Activated CD4-positive, alpha-beta T cell treated with anti-CD3 and anti-CD28 coated beads, Interleukin-2, amount 50 U/mL, for 1 hour (primary cell): ENCODE results near the gene TRIM7.
"Not testable (repeated sequence)": the region's sequence is repeated elsewhere in the genome, so short reads cannot be mapped to it uniquely, and the experiment has no call there.

ENCODE experiments used
- DNase-seq: peaks from one replicate; pipeline ENCODE4 v3.0.0-alpha.2; 2020

Gene TRIM7

GRCh38 chr5:181190711-181191525, 14.1 kb downstream of the TRIM7 start:
- DNase-seq, result peak; percentile 38

- no peak for DNase-seq
Observed at GRCh38 chr5:181189962-181190710, 14.9 kb downstream of the TRIM7 start.

- DNase-seq, result peak; percentile 56
Observed at GRCh38 chr5:181189363-181189961, 15.5 kb downstream of the TRIM7 start.

GRCh38 chr5:181188700-181189362, 16.2 kb downstream of the TRIM7 start:
- DNase-seq, result peak; percentile 74

DNA sequence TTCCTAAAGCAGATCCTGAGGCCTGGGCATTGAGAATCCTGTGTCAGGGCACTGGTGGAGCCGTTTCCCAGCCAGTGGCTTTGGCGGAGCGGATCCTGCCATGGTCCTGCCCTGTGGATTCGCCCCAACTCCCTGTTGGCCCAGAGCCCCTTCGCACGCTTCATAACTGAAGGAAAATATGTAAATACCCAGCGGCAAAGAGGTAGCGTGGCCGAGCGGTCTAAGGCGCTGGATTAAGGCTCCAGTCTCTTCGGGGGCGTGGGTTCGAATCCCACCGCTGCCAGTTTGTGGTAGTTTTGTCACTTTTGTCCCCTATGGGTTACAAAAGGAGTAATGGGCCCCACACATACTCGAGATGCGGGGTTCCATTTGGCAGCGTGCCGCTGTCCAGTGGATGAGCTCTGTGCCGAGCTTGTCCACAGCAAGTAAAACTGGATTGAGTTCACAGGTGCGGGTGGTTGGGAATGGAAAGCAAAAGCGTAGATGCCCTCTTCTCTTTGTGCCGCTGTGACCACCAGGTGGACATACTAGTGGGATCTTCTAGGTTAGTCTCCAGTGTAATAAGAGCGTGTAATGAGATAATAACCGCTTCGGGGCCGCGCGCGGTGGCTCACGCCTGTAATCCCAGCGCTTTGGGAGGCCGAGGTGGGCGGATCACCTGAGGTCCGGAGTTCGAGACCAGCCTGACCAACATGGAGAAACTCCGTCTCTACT, 17.3 kb downstream of the TRIM7 start:
- DNase-seq, result peak; percentile 35

GRCh38 chr5:181186986-181187499, 18.0 kb downstream of the TRIM7 start:
- no peak for DNase-seq

DNA sequence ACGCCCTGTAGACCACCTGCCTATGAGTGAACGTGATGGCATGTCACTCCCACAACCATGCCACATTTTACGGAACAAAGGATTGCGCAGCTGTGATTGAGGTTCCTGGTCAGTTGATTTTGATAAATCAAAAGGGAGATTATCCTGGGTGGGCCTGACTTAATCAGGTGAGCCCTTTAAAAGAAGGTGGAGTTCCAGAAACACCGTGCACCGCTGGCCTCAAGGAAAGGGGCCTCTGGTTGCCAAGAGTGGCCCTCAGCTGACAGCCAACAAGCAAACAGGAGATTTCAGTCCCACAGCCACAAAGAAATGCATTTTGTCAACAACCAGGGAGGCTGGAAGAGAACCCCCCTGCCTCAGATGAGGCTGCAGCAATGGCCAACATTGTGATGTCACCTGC, 19.0 kb downstream of the TRIM7 start:
- DNase-seq, result no peak

GRCh38 chr5:181185560-181185959, 19.4 kb downstream of the TRIM7 start:
- DNase-seq, result no peak

GRCh38 chr5:181184845-181185216, 20.2 kb downstream of the TRIM7 start:
- DNase-seq, result no peak

DNA sequence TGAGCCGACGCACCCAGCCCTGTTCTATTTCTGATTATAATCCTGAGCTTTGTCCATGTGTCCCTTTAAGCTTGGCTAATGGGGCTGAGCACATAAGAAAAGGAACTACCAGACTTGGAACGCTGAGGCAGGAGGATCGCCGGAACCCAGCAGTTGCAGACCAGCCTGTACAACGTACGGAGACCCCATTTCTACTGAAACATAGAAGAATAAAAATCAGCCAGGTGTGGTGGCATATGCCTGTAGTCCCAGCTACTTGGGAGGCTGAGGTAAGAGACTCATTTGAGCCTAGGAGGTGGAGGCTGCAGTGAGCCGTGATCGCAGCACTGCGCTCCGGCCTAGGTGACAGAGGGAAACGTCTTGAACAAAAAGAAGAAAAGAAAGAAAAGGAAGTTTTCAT, 22.3 kb downstream of the TRIM7 start:
- no peak for DNase-seq

DNA sequence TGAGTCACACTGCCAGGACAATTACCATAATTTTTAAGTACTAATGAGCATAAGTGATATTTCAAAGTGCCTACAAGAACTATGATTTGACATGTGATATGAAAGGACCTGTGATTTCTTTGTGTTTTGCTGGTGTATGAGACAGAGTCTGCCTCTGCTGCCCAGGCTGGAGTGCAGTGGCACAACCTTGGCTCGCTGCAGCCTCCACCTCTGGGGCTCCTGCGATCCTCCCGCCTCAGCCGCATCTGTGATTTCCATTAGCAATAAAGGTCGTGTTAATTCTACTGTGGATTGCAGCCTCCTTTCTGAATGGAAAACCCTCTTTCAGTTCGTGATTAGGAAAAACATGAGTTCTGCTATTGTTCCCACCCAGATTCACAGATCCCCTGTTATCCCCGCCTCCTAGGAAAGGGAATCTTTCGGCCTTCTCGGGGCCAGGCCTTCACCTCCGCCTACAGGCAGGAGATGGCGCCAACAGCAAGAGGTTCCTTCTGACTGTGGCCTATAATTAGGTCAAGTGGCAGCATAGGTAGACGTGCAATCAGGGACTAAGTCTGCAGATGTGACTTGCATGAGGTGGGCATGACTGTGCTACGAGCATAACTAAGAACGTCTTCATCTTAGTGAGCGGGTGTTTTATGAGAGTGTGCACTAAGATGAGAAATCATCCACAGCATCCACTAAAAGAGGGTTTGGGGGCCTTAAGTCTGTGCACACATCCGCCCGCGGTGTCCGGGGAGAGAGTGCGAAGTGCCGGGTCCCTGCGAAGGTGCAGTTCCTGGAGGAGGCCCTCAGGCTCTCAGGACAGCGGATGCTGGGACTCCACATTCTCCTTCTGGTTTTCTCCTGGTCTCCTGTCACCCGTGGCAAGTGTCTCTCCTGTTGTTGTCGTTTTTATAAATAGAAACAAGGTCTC, 23.1 kb downstream of the TRIM7 start:
- DNase-seq, result peak; percentile 59

DNA sequence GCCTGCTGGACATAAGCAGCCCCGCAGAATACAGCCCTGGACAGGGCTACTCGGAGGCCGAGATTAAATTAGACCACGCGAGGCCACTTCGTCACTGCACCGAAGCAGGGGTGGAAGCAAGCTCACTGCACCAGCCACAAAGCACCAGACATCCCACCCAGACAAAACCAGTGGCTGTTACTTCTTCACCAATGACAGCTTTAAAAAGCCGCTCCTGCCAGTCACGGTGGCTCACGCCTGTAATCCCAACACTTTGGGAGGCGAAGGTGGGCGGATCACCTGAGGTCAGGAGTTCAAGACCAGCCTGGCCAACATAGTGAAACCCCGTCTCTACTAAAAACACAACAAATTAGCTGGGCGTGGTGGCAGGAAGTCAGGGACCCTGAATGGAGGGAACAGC, 27.4 kb downstream of the TRIM7 start:
- not testable (repeated sequence) for DNase-seq

DNA sequence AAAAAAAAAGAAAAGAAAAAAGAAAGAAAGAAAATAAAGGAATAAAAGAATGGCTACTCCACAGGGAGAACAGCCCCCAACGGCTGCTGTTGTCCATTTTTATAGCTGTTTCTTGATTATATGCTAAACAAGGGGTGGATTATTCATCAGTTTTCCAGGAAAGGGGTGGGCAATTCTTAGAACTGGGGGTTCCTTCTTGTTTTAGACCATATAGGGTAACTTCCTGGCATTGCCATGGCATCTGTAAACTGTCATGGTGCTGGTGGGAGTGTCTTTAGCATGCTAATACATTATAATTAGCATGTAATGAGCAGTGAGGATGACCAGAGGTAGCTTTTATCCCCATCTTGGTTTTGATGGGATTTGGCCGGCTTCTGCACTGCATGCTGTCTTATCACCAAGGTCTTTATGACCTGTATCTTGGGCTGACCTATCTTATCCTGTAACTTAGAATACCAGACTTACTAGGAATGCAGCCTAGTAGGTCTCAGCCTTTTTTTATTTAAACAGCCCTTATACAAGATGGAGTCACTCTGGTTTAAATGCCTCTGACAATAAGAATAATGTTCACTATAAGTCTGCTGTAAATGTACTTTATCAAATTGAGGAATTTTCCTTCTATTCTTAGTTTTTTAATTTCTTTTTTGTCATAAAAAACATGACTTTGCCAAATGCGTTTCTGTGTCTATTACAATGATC, 28.6 kb downstream of the TRIM7 start:
- no peak for DNase-seq

DNA sequence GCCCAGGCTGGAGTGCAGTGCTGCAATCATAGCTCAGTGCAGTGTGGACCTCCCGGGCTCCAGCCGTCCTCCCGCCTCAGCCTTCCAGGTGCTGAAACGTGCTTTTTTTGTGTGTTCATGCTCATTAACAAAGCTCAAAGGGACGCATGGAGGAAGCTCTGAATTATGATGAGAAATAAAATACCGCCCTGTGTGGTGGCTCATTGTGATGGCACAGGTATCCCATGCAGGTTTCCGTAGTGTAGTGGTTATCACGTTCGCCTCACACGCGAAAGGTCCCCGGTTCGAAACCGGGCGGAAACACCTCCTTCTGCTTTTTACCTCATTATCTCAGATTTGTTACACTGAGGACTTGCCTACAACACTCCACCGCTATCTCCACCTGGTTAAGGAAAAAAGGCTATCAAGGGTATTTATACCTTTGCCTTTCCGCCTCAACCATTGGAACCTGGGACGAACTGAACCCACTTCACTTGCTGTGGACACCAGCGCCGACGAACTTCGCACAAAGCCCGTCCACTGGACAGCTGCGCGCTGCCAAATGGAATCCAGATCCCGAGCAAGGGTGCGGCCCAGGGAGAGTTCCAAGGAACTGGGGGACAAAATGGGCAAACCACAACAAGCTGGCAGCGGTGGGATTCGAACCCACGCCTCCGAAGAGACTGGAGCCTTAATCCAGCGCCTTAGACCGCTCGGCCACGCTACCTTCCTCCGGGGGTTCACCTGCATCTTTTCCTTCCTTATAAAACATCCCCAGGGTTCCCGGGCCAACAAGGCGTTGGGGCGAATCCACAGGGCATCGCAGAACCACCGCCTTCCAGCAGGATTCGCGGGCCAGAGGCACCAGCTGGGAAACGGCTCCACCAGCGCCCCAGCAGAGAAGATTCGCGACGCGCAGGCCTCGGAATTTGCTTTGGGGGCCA, 31.3 kb downstream of the TRIM7 start:
- DNase-seq, result peak; percentile 33

DNA sequence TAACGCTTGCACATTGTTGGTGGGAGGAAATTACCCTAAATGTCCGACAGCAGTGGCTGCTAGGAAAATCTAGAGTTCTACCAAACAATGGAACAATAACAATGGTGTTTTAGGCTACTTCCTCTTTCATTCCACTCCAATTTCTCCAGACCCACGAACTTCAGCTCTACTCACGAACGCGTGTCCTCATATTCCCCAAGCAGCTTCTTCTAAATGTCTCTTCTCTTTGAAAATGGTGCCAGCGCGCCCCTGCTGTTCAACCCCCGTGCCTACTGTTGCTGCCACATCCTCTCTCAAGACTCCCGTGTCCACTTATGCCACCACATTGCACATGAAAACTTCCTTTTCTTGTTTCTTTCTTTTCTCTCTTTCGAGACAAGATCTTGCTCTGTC, 32.0 kb downstream of the TRIM7 start:
- DNase-seq, result no peak

GRCh38 chr5:181171782-181172181, 33.2 kb downstream of the TRIM7 start:
- DNase-seq, result no peak

DNA sequence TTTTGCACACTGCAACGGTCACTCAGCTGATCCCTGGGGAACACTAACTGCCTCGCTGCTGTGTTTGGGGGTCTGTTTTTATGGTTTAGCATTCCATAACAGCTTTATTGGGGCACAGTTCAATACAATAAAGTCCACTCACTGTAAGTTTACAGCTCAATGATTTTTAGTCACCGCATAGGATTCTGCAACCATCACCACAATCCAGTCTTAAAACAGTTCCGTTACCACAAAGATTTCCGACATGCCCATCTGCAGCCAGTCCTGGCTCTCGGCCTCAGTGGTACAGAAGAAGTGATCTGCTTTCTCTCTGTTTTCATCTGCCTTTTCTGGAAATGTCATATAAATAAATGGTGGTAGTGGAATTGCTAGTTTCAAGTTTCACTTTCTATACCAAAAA, 34.0 kb downstream of the TRIM7 start:
- DNase-seq, result no peak

DNA sequence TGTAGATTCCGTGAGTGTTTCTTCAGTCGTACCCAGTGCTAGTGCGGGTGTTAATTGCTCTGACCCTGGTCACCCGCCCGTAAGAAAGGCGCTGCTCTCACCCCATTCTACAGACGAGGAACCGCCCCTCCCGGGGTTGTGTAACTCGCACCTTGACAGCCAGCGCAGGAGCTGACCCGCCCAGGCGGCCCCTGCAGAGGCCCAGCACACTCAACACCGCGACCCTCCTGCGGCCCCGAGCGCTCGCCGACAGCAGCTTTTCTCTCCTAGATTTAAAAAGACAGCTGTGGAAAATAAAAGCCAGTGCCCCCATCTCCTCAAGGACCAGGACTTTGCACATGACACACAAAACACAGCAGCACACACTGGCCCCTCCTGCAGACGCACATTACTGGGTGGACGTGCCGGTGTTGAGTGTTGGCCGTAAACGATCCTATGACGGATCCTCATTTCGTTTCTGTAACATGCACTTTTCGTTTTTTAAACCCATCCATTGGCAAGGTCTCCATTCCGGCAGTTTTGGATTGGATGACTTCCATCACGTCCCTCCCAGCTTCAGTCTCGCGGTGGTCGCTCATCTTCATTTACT, 34.7 kb downstream of the TRIM7 start:
- no peak for DNase-seq
